ENCODE results near the gene OR2L8. TPM values are rescaled to one million over a fixed set of nuclear protein-coding genes. Genes with fewer than 3 reads are reported as not detected.
A peak's percentile ranks its signal among the peaks of the same experiment; 100 is the strongest.

Gene OR2L8, protein sequence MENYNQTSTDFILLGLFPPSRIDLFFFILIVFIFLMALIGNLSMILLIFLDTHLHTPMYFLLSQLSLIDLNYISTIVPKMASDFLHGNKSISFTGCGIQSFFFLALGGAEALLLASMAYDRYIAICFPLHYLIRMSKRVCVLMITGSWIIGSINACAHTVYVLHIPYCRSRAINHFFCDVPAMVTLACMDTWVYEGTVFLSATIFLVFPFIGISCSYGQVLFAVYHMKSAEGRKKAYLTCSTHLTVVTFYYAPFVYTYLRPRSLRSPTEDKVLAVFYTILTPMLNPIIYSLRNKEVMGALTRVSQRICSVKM
- total RNA-seq: 0.31 TPM

- Histone ChIP-seq H3K4me3 (ENCODE audit: low read length) (no peak within 1 kb of the TSS), H3K4me1 (ENCODE audit: insufficient read depth, low read length) (no peaks in the 10 kb centered on the region), H3K9me3 (ENCODE audit: low read depth, low read length) (no peaks in the 10 kb centered on the region), H3K27me3 (ENCODE audit: insufficient read depth, low read length) (no peaks in the 10 kb centered on the region)
Observed at GRCh38 chr1:247948558-247948957, at the start of gene OR2L8. OR2L8 (plus strand) TSS chr1:247948858; CDS start chr1:247948858, 0 bp downstream.

GRCh38 chr1:247904122-247904521 is 44.5 kb upstream of the OR2L8 start:
- Histone ChIP-seq H3K4me1 (ENCODE audit: insufficient read depth, low read length) (peaks cover 6% of the 10 kb centered on the region), H3K4me3 (ENCODE audit: low read length) (no peak overlapping the region), H3K27me3 (ENCODE audit: insufficient read depth, low read length) (no peaks in the 10 kb centered on the region), H3K9me3 (ENCODE audit: low read depth, low read length) (no peaks in the 10 kb centered on the region)

DNA sequence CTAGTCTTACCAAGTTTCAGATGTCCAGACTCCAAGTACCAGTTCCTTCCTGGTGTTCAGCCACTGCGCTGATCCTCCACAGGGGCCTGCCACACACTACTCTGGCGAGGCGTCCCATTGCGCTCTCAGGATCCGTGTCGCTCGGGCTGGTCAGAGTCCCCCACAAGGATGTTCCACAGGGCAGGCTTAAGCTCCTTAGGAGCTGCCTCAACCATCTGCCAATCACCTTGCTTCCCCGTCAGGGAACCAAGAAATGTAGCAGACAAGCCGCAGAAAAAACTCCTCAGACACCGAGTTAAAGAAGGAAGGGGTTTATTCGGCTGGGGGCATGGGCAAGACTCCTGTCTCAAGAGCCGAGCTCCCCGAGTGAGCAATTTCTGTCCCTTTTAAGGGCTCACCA is 43.5 kb upstream of the OR2L8 start:
- H3K4me3 ChIP-seq (ENCODE audit: low read length): no peak overlapping the region
- H3K4me1 ChIP-seq (ENCODE audit: insufficient read depth, low read length): peaks cover 6% of the 10 kb centered on the region
- no peaks in the 10 kb centered on the region for H3K9me3 ChIP-seq (ENCODE audit: low read depth, low read length)
- no peaks in the 10 kb centered on the region for H3K27me3 ChIP-seq (ENCODE audit: insufficient read depth, low read length)

- Histone ChIP-seq H3K27me3 (ENCODE audit: insufficient read depth, low read length) (no peaks in the 10 kb centered on the region), H3K4me3 (ENCODE audit: low read length) (peak overlapping the region; percentile 42), H3K9me3 (ENCODE audit: low read depth, low read length) (no peaks in the 10 kb centered on the region), H3K4me1 (ENCODE audit: insufficient read depth, low read length) (peaks cover 6% of the 10 kb centered on the region)
Observed at GRCh38 chr1:247905910-247906503, 42.7 kb upstream of the OR2L8 start.

DNA sequence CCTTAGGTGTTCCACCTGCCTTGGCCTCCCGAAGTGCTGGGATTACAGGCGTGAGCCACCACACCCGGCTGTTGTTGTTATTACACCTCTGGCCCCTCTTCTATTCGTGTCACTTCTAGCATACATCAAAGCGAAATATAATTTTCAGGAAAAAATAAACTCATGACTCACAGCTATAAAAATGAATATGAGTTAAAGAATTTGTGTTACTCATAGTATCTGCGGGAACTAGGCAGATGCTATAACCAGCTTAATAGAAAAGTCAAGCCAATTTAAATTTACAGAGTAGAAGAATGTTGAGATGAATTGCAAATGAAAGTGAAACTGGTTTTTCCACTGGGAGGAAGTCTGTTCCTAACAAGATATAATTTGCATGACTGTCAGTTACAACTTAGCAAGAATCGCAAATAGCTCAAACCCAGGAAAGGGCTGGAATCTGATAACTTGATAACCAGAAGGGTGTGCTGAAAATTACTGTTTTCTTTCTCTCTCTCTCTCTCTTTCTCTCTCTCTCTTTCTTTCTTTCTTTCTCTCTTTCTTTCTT is 42.1 kb upstream of the OR2L8 start:
- Histone ChIP-seq H3K27me3 (ENCODE audit: insufficient read depth, low read length) (no peaks in the 10 kb centered on the region), H3K4me3 (ENCODE audit: low read length) (peak overlapping the region; percentile 42), H3K4me1 (ENCODE audit: insufficient read depth, low read length) (peaks cover 6% of the 10 kb centered on the region), H3K9me3 (ENCODE audit: low read depth, low read length) (no peaks in the 10 kb centered on the region)

GRCh38 chr1:247908766-247909165 is 39.9 kb upstream of the OR2L8 start:
- no peaks in the 10 kb centered on the region for H3K27me3 ChIP-seq (ENCODE audit: insufficient read depth, low read length)
- H3K4me3 ChIP-seq (ENCODE audit: low read length): no peak overlapping the region
- no peaks in the 10 kb centered on the region for H3K9me3 ChIP-seq (ENCODE audit: low read depth, low read length)
- peaks cover 6% of the 10 kb centered on the region for H3K4me1 ChIP-seq (ENCODE audit: insufficient read depth, low read length)

DNA sequence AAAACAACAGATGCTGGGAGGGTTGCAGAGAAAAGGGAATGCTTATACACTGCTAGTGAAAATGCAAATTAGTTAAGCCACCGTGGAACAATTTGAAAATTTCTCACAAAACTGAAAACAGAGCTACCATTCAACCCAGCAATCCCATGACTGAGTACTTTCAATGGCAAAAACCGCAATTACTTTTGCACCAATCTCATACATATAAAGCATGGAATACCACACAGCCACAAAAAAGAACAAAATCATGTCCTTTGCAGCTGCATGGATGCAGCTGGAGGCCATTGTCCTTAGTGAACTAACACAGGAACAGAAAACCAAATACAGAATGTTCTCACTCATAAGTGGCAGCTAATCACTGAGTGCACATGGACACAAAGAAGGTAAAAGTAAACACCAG is 34.9 kb upstream of the OR2L8 start:
- Histone ChIP-seq H3K4me3 (ENCODE audit: low read length) (no peak overlapping the region), H3K9me3 (ENCODE audit: low read depth, low read length) (no peaks in the 10 kb centered on the region), H3K27me3 (ENCODE audit: insufficient read depth, low read length) (no peaks in the 10 kb centered on the region), H3K4me1 (ENCODE audit: insufficient read depth, low read length) (no peaks in the 10 kb centered on the region)

DNA sequence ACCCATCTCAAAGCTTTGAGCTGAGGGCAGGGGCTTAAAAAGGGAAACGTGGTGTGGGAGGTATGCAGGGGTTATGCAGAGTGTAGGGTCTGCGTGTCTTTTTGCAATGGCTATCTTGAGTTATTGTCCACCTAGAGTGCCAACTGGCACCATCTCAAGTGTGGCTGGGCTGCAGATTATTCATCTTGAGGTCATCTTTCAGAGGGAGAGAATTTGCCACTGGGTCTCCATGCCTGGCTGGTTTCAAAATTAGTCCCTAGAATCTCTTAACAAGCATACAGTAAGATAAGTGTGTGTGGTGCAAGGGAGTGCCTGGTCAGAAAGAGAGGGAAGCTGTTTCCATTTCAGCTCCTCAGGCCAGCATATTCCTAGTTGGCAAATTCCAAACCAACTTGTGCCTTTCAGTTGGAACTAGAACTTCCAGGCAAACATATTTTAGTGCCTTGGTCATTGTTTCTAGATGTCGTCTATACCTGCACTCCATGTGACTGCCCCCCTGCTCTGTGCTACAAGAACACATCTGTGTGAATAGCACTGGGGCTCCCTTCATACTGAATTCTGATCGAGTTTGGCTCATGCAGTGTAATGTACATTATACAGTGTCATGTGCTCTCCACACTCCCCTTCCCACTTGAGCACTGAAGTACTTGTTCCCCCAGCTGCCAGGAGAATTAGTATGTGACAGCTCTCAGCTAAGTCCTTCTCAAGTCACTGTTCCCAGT is 33.6 kb upstream of the OR2L8 start:
- H3K4me3 ChIP-seq (ENCODE audit: low read length): no peak overlapping the region
- H3K9me3 ChIP-seq (ENCODE audit: low read depth, low read length): no peaks in the 10 kb centered on the region
- no peaks in the 10 kb centered on the region for H3K4me1 ChIP-seq (ENCODE audit: insufficient read depth, low read length)
- H3K27me3 ChIP-seq (ENCODE audit: insufficient read depth, low read length): no peaks in the 10 kb centered on the region

GRCh38 chr1:247919952-247920351 is 28.7 kb upstream of the OR2L8 start, which contains the start of gene OR2T8:
OR2T8 (plus strand) TSS chr1:247920252; CDS start chr1:247921018, 766 bp downstream.
- H3K9me3 ChIP-seq (ENCODE audit: low read depth, low read length): no peaks in the 10 kb centered on the region
- no peaks in the 10 kb centered on the region for H3K27me3 ChIP-seq (ENCODE audit: insufficient read depth, low read length)
- H3K4me3 ChIP-seq (ENCODE audit: low read length): no peak within 1 kb of the TSS
- no peaks in the 10 kb centered on the region for H3K4me1 ChIP-seq (ENCODE audit: insufficient read depth, low read length)

- H3K9me3 ChIP-seq (ENCODE audit: low read depth, low read length): no peaks in the 10 kb centered on the region
- no peak overlapping the region for H3K4me3 ChIP-seq (ENCODE audit: low read length)
- no peaks in the 10 kb centered on the region for H3K27me3 ChIP-seq (ENCODE audit: insufficient read depth, low read length)
- no peaks in the 10 kb centered on the region for H3K4me1 ChIP-seq (ENCODE audit: insufficient read depth, low read length)
Observed at GRCh38 chr1:247923941-247924340, 24.7 kb upstream of the OR2L8 start.

DNA sequence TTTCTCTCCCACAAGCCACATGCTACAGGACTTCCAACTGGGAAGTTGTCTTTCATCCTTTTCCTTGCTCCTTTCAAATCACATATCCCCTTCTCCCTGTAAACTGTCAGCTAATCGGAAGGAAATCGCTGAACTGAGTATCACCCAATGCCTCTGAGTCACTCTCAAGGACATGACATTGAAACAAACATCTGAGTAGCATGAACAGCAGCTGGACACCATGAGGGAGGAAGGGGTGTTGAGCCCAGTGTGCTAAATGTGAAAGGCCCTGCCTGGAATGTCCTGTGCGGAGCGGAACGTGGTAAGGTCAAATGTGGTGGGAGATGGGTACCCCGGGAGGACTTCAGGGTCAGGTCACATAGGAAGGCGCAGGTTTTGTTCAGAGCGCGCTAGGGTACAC is 23.8 kb upstream of the OR2L8 start, which contains the start of gene OR2AJ1:
TSS of gene OR2AJ1 (plus strand) at position 22 of the 400 bp plus-strand sequence. CDS start 8,880 bp downstream, outside the sequence.
- H3K4me1 ChIP-seq (ENCODE audit: insufficient read depth, low read length): no peaks in the 10 kb centered on the region
- H3K4me3 ChIP-seq (ENCODE audit: low read length): no peak within 1 kb of the TSS
- H3K27me3 ChIP-seq (ENCODE audit: insufficient read depth, low read length): no peaks in the 10 kb centered on the region
- no peaks in the 10 kb centered on the region for H3K9me3 ChIP-seq (ENCODE audit: low read depth, low read length)

DNA sequence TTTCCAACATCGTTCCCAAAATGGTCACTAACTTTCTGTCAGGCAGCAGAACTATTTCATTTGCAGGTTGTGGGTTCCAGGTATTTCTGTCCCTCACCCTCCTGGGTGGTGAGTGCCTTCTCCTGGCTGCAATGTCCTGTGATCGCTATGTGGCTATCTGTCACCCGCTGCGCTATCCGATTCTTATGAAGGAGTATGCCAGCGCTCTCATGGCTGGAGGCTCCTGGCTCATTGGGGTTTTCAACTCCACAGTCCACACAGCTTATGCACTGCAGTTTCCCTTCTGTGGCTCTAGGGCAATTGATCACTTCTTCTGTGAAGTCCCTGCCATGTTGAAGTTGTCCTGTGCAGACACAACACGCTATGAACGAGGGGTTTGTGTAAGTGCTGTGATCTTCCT is 14.7 kb upstream of the OR2L8 start:
- no peaks in the 10 kb centered on the region for H3K9me3 ChIP-seq (ENCODE audit: low read depth, low read length)
- no peaks in the 10 kb centered on the region for H3K4me1 ChIP-seq (ENCODE audit: insufficient read depth, low read length)
- no peaks in the 10 kb centered on the region for H3K27me3 ChIP-seq (ENCODE audit: insufficient read depth, low read length)
- no peak overlapping the region for H3K4me3 ChIP-seq (ENCODE audit: low read length)

DNA sequence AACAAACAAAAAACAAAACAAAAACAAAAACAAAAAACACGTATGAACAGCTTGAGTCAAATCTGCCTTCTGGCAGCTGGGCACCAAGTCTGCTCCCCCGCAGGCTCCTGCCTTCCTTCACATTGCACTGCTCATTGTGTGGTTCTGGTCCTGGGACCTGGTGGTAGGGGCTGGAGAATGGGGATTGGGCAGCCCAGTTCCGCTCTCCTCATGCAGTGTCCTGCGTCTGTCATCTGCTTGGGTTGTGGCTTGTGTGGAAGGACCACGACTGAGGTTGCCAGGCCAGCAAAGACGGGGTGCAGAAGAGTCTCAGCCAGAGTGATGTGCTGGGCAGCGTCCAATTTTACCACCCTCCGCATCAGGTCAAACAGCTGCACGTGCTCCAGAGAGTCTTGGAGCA is 12.9 kb upstream of the OR2L8 start:
- H3K27me3 ChIP-seq (ENCODE audit: insufficient read depth, low read length): no peaks in the 10 kb centered on the region
- no peaks in the 10 kb centered on the region for H3K9me3 ChIP-seq (ENCODE audit: low read depth, low read length)
- H3K4me3 ChIP-seq (ENCODE audit: low read length): no peak overlapping the region
- no peaks in the 10 kb centered on the region for H3K4me1 ChIP-seq (ENCODE audit: insufficient read depth, low read length)

DNA sequence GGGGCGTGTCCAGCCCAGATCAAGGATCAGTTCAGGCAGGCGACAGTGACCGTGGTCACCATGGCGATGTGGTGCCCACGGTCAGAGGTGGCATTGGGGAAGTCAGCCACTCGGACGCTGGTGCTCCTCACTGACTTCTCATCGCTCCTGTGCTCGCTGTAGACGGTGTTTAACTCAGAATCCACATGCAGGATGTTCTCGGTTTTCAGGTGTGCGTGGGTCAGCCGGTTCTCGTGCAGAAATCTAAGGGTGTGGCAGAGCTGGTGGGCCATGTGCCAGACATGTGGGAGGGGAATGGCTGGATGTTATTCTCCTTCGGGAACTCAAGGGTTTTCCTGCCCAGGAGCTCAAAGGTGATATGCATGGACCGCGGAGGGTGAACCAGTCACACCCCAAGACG is 12.2 kb upstream of the OR2L8 start:
- Histone ChIP-seq H3K4me3 (ENCODE audit: low read length) (no peak overlapping the region), H3K9me3 (ENCODE audit: low read depth, low read length) (no peaks in the 10 kb centered on the region), H3K27me3 (ENCODE audit: insufficient read depth, low read length) (no peaks in the 10 kb centered on the region), H3K4me1 (ENCODE audit: insufficient read depth, low read length) (no peaks in the 10 kb centered on the region)
